PC-3 (cell line): ENCODE data around the gene PLCL1.

ENCODE experiments used
- EZH2phosphoT487 ChIP-seq: fragments of 300-600 bp; sonication (generic); IDR thresholded peaks from 2 replicates; pipeline ENCODE4 v1.6.1; 2018; ENCODE audit warnings: mild to moderate bottlenecking, antibody characterized with exemption, low read length, borderline replicate concordance
- TF ChIP-seq, protein P1 (sequence below): fragments of 300-600 bp; sonication (generic); conservative IDR thresholded peaks from 2 replicates; pipeline ENCODE4 v1.5.1; 2017; ENCODE audit warnings: antibody characterized with exemption, low read depth, mild to moderate bottlenecking, low read length

DNA sequence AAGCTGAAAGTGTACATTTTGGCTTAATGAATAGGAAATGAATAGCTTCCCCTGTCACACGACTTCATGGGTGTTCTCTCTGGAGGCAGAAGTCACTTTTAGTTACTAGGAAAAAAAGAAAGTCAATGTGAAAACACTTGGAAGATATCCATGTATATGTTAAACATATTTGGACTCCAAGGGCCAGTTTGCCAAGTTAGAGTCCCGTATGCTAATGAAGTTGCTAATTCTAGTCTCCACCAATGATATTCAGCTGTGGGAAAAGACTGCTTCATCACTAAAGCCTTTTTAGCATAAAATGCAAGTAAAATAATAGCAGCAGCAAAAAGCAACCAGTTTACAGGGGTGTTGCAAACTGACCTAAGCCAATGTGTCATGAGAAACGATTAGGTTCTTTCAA, 108.7 kb downstream of the PLCL1 start:
- TF ChIP-seq, protein P1, sequence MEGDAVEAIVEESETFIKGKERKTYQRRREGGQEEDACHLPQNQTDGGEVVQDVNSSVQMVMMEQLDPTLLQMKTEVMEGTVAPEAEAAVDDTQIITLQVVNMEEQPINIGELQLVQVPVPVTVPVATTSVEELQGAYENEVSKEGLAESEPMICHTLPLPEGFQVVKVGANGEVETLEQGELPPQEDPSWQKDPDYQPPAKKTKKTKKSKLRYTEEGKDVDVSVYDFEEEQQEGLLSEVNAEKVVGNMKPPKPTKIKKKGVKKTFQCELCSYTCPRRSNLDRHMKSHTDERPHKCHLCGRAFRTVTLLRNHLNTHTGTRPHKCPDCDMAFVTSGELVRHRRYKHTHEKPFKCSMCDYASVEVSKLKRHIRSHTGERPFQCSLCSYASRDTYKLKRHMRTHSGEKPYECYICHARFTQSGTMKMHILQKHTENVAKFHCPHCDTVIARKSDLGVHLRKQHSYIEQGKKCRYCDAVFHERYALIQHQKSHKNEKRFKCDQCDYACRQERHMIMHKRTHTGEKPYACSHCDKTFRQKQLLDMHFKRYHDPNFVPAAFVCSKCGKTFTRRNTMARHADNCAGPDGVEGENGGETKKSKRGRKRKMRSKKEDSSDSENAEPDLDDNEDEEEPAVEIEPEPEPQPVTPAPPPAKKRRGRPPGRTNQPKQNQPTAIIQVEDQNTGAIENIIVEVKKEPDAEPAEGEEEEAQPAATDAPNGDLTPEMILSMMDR: no peak
- no peak for TF ChIP-seq EZH2phosphoT487
